ENCODE results near the gene FBXO36. TPM values are rescaled to one million over a fixed set of nuclear protein-coding genes. Genes with fewer than 3 reads are reported as not detected.

Gene FBXO36
- total RNA-seq, 2 experiments from 2014 or later = 1.0 to 1.1 TPM

DNA sequence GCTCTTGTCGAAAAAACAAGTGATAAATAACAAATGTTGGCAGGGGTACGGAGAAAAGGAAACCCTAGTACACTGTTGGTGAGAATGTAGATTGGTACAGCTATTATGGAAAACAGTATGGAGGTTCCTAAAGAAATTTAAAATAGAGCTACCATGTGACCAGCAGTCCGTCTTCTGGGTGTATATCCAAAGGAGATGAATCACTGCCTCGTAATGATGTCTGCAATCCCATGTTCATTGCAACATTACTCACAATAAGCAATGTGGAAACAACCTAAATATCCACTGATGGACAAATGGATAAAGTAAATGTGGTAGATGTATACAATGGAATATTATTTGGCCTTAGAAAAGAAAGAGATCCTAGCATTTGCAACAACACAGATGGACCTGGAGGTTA is 95.8 kb downstream of the FBXO36 start:
- POLR2A ChIA-PET = no interaction called here
- Mint-ChIP-seq H3K27me3 (ENCODE audit: low read depth) (peaks cover 6% of the 10 kb centered on the region), H3K36me3 (ENCODE audit: low read depth) (no peaks in the 10 kb centered on the region), H3K4me1 (ENCODE audit: low read depth) (no peaks in the 10 kb centered on the region), H3K27ac (no peak overlapping the region), H3K4me3 (no peak overlapping the region), H3K9me3 (ENCODE audit: insufficient read depth) (no peaks in the 10 kb centered on the region)
- ATAC-seq (no peak), DNase-seq (no peak)
- CTCF ChIA-PET = no interaction called here

DNA sequence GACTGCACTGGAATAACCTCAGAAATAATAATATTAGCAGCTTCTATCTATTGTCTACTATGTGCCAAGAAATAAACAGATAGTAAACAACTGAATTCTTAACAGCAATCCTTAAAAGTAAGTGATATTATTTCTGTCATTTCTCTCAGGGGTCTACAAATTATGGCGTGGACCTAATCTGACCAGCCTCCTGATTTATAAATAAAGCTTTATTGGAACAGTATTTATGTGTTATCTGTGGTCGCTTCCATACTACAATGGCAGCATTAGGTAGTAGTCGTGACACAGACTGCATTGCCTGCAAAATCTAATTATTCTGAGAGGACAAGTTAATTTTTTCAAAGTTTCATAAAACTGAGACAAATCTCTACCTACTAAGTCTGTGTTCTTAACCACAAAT is 97.4 kb downstream of the FBXO36 start:
- no peaks in the 10 kb centered on the region for H3K4me1 Mint-ChIP-seq (ENCODE audit: low read depth)
- H3K36me3 Mint-ChIP-seq (ENCODE audit: low read depth) = no peaks in the 10 kb centered on the region
- POLR2A ChIA-PET = no interaction called here
- no peak overlapping the region for H3K4me3 Mint-ChIP-seq
- DNase-seq = no peak
- H3K27me3 Mint-ChIP-seq (ENCODE audit: low read depth) = peaks cover 6% of the 10 kb centered on the region
- CTCF ChIA-PET = interaction anchor here (1.5 to 1.6 kb wide), 2 partner anchors 11 to 48 kb away, joined by 5 to 7 read pairs; no protein-coding TSS in a partner anchor
- H3K9me3 Mint-ChIP-seq (ENCODE audit: insufficient read depth) = no peaks in the 10 kb centered on the region
- ATAC-seq = no peak
- H3K27ac Mint-ChIP-seq = no peak overlapping the region

DNA sequence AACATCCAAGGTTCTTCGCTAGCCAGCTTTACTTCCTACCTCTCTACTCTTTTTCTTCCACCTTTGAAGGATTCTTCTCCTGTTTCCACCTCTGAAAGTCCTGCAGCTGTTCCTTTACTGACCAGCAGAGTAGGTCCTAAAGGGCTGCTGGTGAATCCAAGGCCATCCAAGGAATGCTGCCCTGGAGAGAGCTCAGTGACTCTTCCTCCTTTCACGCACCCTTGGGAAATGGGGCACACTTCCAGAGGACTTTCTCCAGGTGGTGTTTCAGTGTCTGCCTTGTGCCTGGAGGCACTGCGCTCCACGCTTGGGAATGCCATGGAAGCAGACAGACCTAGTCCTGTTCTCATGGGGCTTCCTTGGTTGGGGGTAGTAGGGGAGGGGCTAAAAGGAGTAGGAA is 101.0 kb downstream of the FBXO36 start:
- Mint-ChIP-seq H3K27me3 (ENCODE audit: low read depth) (peaks cover 3% of the 10 kb centered on the region), H3K4me1 (ENCODE audit: low read depth) (no peaks in the 10 kb centered on the region), H3K27ac (no peak overlapping the region), H3K4me3 (no peak overlapping the region), H3K36me3 (ENCODE audit: low read depth) (no peaks in the 10 kb centered on the region), H3K9me3 (ENCODE audit: insufficient read depth) (no peaks in the 10 kb centered on the region)
- no peak for DNase-seq
- no peak for ATAC-seq
- ChIA-PET POLR2A (no interaction called here), CTCF (interaction anchor here (1.3 to 1.7 kb wide), 2 partner anchors 15 to 44 kb away, joined by 3 to 8 read pairs; no protein-coding TSS in a partner anchor)

DNA sequence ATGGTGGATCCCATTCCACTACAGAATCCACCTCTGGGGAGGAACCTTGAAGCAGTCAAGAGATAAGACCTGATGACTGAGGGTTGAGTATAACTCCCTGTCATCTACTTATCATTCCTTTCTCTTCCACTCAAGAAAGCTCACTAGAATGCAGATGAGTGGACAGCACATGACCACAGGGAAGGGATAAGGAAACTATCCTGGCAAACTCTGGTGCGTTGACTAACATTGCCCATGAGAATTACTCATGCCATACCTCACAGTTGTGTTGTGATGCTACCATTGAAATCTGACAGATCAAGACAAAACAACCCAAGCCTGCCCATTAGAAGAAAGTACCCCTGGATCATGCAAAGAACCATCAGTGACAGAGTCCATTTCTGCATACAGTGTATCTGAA is 119.9 kb downstream of the FBXO36 start:
- no peak for DNase-seq
- Mint-ChIP-seq H3K4me1 (ENCODE audit: low read depth) (no peaks in the 10 kb centered on the region), H3K27ac (no peak overlapping the region), H3K4me3 (no peak overlapping the region), H3K9me3 (ENCODE audit: insufficient read depth) (no peaks in the 10 kb centered on the region), H3K27me3 (ENCODE audit: low read depth) (peaks cover 2% of the 10 kb centered on the region), H3K36me3 (ENCODE audit: low read depth) (no peaks in the 10 kb centered on the region)
- POLR2A ChIA-PET = no interaction called here
- CTCF ChIA-PET = no interaction called here
- ATAC-seq = no peak

DNA sequence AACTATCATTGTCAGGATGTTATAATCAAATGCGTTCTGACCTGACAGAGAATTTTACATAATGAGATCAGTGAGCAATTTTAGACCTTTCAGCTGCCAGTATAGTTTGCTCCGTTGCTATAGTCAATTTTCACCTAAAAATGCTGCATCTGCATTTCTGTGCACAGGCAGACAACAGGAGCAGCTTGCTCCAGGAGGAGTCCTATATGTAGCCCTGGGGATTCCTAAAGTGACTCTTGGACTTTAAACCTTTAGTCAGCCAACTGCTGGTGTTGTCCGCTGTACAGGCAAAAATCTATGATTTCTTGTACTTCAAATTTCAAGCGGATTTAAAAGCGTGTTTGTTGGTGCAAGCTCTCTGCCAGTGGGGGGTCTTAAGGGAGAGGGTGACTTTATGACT is 120.7 kb downstream of the FBXO36 start:
- H3K9me3 Mint-ChIP-seq (ENCODE audit: insufficient read depth) = no peaks in the 10 kb centered on the region

DNA sequence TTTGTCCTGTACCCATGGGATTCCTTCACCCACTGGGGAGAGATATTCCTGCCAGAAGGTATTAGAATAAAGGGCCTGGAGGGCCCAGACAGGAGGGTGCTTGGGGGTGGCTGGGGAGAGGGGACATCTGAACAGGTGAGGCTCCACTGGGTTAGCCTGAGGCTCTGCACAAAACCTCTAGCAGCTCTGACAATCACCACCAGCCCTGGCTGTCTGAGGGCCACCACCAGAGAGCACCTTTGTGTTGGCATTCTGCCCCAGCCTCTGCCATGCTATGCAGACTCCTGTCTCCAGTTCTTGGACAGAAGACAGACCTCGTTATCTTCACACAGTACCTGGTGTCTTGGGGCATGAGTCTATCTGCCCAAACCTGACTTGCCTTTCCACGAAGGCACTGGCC is 121.2 kb downstream of the FBXO36 start:
- Mint-ChIP-seq H3K27me3 (ENCODE audit: low read depth) (peaks cover 2% of the 10 kb centered on the region), H3K9me3 (ENCODE audit: insufficient read depth) (no peaks in the 10 kb centered on the region), H3K4me3 (no peak overlapping the region), H3K4me1 (ENCODE audit: low read depth) (no peaks in the 10 kb centered on the region), H3K27ac (no peak overlapping the region), H3K36me3 (ENCODE audit: low read depth) (no peaks in the 10 kb centered on the region)
- CTCF ChIA-PET = no interaction called here
- POLR2A ChIA-PET = no interaction called here
- DNase-seq (no peak), ATAC-seq (no peak)

More for the DNA sequence above, 120.7 kb downstream of the FBXO36 start:
- Mint-ChIP-seq H3K27ac (no peak overlapping the region), H3K4me1 (ENCODE audit: low read depth) (no peaks in the 10 kb centered on the region), H3K27me3 (ENCODE audit: low read depth) (peaks cover 2% of the 10 kb centered on the region), H3K4me3 (no peak overlapping the region), H3K36me3 (ENCODE audit: low read depth) (no peaks in the 10 kb centered on the region)
- DNase-seq = no peak
- ChIA-PET POLR2A (no interaction called here), CTCF (no interaction called here)
- no peak for ATAC-seq

DNA sequence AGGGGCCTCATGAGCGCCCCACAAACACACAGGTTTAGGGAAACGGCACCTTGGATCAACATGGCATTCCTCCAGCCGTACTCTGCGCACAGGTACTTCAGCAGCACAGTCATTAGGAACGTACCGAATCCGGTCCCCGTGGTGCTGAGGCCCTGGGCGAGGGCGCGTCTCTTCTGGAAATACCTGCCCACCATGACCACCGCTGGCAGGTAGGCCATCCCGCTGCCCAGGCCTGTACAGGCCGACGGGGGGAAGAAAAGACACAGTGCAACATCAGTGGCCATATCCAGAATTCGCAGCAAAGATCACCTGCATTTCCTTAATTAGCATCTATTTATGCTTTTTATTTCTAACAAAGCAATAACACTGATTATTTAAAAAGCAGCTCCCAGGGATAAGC is 124.2 kb downstream of the FBXO36 start:
- Mint-ChIP-seq H3K36me3 (ENCODE audit: low read depth) (no peaks in the 10 kb centered on the region), H3K4me3 (no peak overlapping the region), H3K9me3 (ENCODE audit: insufficient read depth) (no peaks in the 10 kb centered on the region), H3K27ac (no peak overlapping the region), H3K4me1 (ENCODE audit: low read depth) (no peaks in the 10 kb centered on the region), H3K27me3 (ENCODE audit: low read depth) (no peaks in the 10 kb centered on the region)
- ATAC-seq (no peak), DNase-seq (no peak)
- ChIA-PET POLR2A (no interaction called here), CTCF (no interaction called here)

DNA sequence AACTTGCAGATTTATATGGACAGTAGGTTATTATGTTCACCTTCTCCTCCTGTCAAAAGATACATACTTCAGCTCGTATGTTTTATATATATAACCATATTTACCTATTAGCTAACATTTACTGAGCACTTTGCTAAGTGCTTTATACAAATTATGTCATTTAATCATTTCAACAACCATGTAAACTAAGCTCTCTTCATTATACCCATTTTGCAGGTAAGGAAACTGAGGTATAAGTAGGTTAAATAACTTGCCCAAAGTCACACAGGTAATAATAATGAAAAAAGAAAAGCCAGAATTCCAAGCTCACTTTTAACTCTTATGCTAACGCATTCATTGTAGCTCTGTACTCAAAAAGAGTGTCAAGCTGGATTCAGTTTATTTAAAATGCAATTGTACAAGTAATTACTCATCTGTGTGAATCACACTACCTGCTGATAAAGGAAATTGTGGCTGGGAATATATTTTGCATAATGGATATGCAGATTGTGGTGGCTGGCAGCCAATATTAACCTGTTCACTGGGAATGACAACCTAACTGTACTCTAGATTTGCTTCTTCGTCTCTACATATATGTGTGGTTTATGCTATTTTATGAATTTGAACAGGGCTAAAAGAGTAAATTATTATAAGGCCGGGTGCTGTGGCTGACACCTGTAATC is 125.8 kb downstream of the FBXO36 start:
- DNase-seq (no peak), ATAC-seq (no peak)
- no peaks in the 10 kb centered on the region for H3K4me1 Mint-ChIP-seq (ENCODE audit: low read depth)
- H3K9me3 Mint-ChIP-seq (ENCODE audit: insufficient read depth) = no peaks in the 10 kb centered on the region
- H3K27me3 Mint-ChIP-seq (ENCODE audit: low read depth) = no peaks in the 10 kb centered on the region
- CTCF ChIA-PET = interaction anchor here (1.0 to 1.1 kb wide), 2 partner anchors 20 to 44 kb away, joined by 3 to 6 read pairs; partner anchors contain the start of gene SLC16A14
- H3K4me3 Mint-ChIP-seq = no peak overlapping the region
- H3K36me3 Mint-ChIP-seq (ENCODE audit: low read depth) = no peaks in the 10 kb centered on the region
- POLR2A ChIA-PET = no interaction called here
- no peak overlapping the region for H3K27ac Mint-ChIP-seq

DNA sequence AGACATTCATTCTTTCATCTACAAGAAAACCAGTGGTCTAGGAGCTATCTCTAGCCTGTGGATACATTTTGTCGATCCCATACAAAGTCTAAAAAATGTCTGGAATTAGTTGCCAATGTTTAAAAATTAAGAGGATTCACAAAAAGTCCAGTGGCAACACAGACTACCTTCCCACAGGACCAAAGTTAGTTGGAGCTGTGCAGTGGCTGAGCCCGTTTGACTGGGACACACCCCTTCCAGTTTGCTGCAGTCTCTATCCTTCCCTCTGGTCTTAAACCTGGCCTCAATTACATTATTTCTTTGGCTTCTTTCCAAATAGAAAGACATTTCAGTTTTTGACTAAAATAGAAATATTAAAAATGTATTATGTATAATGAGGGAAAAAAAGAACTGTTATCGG is 127.8 kb downstream of the FBXO36 start:
- no peaks in the 10 kb centered on the region for H3K27me3 Mint-ChIP-seq (ENCODE audit: low read depth)
- no peak for ATAC-seq
- POLR2A ChIA-PET = no interaction called here
- no peak for DNase-seq
- no peaks in the 10 kb centered on the region for H3K4me1 Mint-ChIP-seq (ENCODE audit: low read depth)
- no peak overlapping the region for H3K27ac Mint-ChIP-seq
- CTCF ChIA-PET = interaction anchor here (1.3 to 2.3 kb wide), 3 partner anchors 11 to 269 kb away, joined by 3 to 15 read pairs (median 5); no protein-coding TSS in a partner anchor
- no peaks in the 10 kb centered on the region for H3K36me3 Mint-ChIP-seq (ENCODE audit: low read depth)
- no peaks in the 10 kb centered on the region for H3K9me3 Mint-ChIP-seq (ENCODE audit: insufficient read depth)
- no peak overlapping the region for H3K4me3 Mint-ChIP-seq

DNA sequence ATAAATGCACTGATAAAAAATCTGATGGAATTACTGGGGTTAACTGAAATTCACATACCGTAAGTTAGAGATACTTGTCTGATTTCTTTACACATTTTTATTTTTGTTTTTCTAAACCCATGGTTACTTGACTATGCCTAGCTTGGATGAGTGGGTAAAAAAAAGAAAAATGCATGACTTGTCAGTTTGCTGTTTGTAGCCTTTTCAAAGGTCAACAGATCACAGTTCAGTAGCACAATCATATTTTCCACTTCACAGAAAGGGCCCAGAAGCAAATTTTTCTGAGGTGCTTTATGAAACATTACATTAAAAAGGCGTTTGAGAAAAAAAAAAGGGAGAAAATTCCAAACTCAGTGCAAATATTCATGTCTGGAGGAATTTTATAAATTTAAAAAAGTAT is 130.0 kb downstream of the FBXO36 start:
- ATAC-seq = no peak
- no peaks in the 10 kb centered on the region for H3K9me3 Mint-ChIP-seq (ENCODE audit: insufficient read depth)

DNA sequence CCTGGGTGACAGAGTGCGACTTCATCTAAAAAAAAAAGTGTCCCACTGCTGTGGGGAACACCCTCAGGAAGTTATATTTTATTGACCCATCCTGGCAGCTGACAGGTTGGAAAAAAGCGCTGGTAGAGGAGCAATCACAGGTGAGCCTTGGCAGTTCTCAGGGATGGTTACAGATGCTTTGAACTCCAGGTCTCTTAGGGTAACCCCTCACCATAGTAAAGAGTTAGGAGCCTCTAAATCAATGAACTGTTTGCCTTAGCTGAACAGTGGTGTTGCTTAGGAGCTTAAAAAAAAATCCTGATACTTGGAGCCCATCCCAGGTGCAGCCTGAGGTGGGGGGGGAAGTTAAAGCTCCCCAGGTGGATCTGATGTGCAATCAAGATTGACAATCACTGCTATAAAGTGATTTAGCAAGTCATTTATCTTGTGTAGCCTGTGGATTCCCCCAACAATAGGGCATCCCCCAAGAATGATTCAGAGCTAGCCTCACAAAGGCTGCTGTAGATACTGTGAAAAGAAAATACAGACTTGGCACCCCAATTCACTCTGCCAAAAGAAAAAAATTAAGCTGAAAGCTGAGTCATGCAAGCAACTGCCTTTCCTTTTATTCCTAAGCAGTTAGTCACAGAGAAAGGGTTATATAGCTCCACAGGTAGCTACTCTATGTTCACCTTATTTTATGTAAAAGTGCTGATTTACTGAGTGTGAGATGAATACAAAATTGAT is 131.6 kb downstream of the FBXO36 start:
- CTCF ChIA-PET = interaction anchor here (0.9 to 1.7 kb wide), 3 partner anchors 13 to 46 kb away, joined by 3 to 6 read pairs (median 4); no protein-coding TSS in a partner anchor
- no peak overlapping the region for H3K27ac Mint-ChIP-seq
- no peaks in the 10 kb centered on the region for H3K4me1 Mint-ChIP-seq (ENCODE audit: low read depth)
- no peaks in the 10 kb centered on the region for H3K9me3 Mint-ChIP-seq (ENCODE audit: insufficient read depth)
- POLR2A ChIA-PET = no interaction called here
- no peak overlapping the region for H3K4me3 Mint-ChIP-seq
- no peaks in the 10 kb centered on the region for H3K36me3 Mint-ChIP-seq (ENCODE audit: low read depth)
- ATAC-seq = no peak
- DNase-seq = no peak
- H3K27me3 Mint-ChIP-seq (ENCODE audit: low read depth) = no peaks in the 10 kb centered on the region

More for the DNA sequence above, 130.0 kb downstream of the FBXO36 start:
- H3K27ac Mint-ChIP-seq = no peak overlapping the region
- ChIA-PET POLR2A (no interaction called here), CTCF (interaction anchor here (0.6 kb wide), 1 partner anchor 15 kb away, joined by 3 read pairs; no protein-coding TSS in a partner anchor)
- no peaks in the 10 kb centered on the region for H3K4me1 Mint-ChIP-seq (ENCODE audit: low read depth)
- H3K36me3 Mint-ChIP-seq (ENCODE audit: low read depth) = no peaks in the 10 kb centered on the region
- no peak overlapping the region for H3K4me3 Mint-ChIP-seq
- DNase-seq = no peak
- H3K27me3 Mint-ChIP-seq (ENCODE audit: low read depth) = no peaks in the 10 kb centered on the region

DNA sequence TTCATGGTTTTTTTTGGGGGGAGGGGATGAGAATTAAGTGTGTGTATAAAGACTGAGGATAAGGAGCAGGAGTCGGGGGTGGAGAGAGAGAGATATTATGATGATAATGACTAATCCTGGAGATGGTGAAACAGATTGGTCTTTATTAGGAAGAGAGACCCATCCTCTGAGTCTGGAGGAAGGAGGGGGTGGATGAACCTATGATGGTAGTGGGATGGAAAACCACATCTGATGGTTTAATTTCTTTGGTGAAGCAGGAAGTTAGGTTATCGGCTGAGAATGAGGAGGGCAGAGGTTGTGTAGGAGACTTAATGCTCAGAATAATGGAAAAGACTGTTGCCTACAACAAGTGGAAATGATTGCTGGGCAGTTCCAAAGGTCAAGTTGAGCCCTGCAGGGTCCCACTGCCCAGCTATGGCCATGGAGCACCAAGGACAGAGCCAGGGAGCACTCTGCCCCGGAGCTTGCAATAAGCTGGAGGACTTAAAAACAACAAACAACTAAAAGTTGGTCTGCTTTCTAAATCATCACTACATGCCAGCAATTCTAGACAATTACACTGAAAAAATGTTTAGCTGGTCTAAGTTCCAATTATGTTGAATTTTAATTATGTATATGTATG is 138.5 kb downstream of the FBXO36 start:
- CTCF ChIA-PET = interaction anchor here (0.7 to 2.8 kb wide), 5 partner anchors 7 to 99 kb away, joined by 3 to 14 read pairs (median 3); partner anchors contain the start of gene SLC16A14

More for the DNA sequence above, 138.5 kb downstream of the FBXO36 start:
- Mint-ChIP-seq H3K4me3 (no peak overlapping the region), H3K27ac (no peak overlapping the region), H3K4me1 (ENCODE audit: low read depth) (peaks cover 11% of the 10 kb centered on the region), H3K27me3 (ENCODE audit: low read depth) (peaks cover 8% of the 10 kb centered on the region), H3K9me3 (ENCODE audit: insufficient read depth) (no peaks in the 10 kb centered on the region), H3K36me3 (ENCODE audit: low read depth) (no peaks in the 10 kb centered on the region)
- no peak for ATAC-seq
- DNase-seq = no peak
- POLR2A ChIA-PET = no interaction called here
